Measurements from ENCODE around the gene CDKN2B-AS1.

DNA sequence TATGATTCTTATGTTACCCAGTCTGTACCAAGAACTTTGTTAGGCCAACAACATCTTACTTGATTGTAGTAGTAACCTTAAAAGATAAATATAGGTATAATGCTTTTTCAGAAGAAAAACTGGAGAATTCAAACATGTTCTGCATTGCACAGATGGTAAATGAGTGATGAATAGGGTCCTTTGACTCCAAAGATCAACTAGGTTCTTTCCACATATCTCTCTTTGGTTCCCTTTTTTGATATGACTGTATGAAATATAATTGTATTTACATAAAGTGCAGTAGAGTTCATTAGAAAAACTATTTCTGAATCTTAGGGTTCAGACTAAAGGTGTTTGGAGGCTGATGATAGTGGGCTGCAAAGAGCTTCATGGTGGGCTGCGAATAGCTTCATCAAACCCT lies 165.0 kb downstream of the CDKN2B-AS1 start:
- TF ChIP-seq, protein P1, sequence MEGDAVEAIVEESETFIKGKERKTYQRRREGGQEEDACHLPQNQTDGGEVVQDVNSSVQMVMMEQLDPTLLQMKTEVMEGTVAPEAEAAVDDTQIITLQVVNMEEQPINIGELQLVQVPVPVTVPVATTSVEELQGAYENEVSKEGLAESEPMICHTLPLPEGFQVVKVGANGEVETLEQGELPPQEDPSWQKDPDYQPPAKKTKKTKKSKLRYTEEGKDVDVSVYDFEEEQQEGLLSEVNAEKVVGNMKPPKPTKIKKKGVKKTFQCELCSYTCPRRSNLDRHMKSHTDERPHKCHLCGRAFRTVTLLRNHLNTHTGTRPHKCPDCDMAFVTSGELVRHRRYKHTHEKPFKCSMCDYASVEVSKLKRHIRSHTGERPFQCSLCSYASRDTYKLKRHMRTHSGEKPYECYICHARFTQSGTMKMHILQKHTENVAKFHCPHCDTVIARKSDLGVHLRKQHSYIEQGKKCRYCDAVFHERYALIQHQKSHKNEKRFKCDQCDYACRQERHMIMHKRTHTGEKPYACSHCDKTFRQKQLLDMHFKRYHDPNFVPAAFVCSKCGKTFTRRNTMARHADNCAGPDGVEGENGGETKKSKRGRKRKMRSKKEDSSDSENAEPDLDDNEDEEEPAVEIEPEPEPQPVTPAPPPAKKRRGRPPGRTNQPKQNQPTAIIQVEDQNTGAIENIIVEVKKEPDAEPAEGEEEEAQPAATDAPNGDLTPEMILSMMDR (IDR thresholded peaks at IDR 0.05), result no peak
- TF ChIP-seq POLR2A (IDR thresholded peaks at IDR 0.05), result no peak
